ENCODE data around the gene LASP1. TPM values are rescaled to one million over a fixed set of nuclear protein-coding genes. Genes with fewer than 3 reads are reported as not detected.

LASP1 gene
- polyA plus RNA-seq, 1 of the 3 experiments (the other 2 are of a cell fraction), result 102 TPM

DNA sequence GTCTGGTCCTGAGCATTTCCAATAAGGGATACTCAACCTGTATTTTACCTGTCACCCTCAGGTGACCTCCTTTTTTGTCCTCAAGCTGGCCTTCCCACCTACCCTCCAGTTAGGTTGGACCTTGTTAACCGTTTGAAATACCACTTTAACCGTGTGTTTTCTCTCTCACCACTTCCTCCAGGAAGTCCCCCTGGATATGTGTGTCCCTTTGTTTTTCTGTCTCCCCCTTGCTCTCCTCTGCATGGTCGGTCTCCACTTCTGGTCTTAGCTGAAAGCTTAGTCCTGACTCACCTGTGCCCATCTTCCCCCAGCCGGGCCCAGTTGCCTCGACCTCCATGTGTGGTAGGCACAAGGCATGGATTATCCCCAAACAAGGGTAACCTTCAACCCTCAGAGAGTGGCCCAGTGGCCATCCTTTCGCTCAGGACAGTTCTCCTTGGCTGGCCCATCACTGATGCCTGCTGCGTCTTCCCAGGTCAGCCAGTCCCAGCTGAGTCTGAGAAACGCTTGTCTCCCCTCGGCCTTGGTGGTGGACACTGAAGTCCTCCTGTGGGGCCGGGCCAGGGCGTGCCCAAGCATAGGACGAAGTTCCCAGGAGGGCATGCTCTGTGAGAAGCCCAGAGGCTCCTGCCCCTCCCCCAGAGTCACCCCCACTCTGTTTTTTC is 20.0 kb downstream of the LASP1 start:
- Histone ChIP-seq H3K9me3 (no peaks in the 10 kb centered on the region), H3K4me2 (no peak overlapping the region), H3K27ac (ENCODE audit: low read depth in 2 of 2, low read length in 1 of 2) (no peak overlapping the region), H3F3A (replicated peaks; ENCODE audit: insufficient read depth) (peaks cover 7% of the 10 kb centered on the region), H3K4me1 (ENCODE audit: control insufficient read depth in 1 of 2, insufficient read depth in 2 of 2, low read depth in 1 of 2, low read length in 1 of 2) (peaks cover 5 to 21% of the 10 kb centered on the region in 2 experiments; a peak in 2 of 4 replicates), H3K4me3 (ENCODE audit: low read depth in 2 of 2, low read length in 1 of 2) (no peak overlapping the region), H3K27me3 (ENCODE audit: insufficient read depth) (no peaks in the 10 kb centered on the region), H3K9me2 (no peaks in the 10 kb centered on the region), H3K36me3 (replicated peaks in 1 of 2; ENCODE audit: control insufficient read depth in 1 of 2, insufficient read depth in 2 of 2, low read length in 1 of 2) (peaks cover 41 to 60% of the 10 kb centered on the region in 2 experiments), H2AFZ (ENCODE audit: low read depth) (no peak overlapping the region), H4K20me1 (ENCODE audit: insufficient read depth) (peaks cover 87% of the 10 kb centered on the region), H3K79me2 (ENCODE audit: insufficient read depth) (peaks cover 89% of the 10 kb centered on the region), H3K9ac (no peak overlapping the region)
- POLR2A ChIA-PET, result no interaction called here
- WGBS (ENCODE audit: low lambda C conversion rate), result 96% methylated on average over 10 of the region's 12 CpGs
- TF ChIP-seq RXRA (IDR thresholded peaks at IDR 0.05; ENCODE audit: borderline replicate concordance, low read depth) (no peak), JUND (IDR thresholded peaks at IDR 0.05) (no peak), FOXM1 (IDR thresholded peaks at IDR 0.05; ENCODE audit: low read depth) (no peak), NFIC (IDR thresholded peaks at IDR 0.05; ENCODE audit: borderline replicate concordance) (no peak)
- no peak for DNase-seq
- CTCF ChIA-PET, result no interaction called here

DNA sequence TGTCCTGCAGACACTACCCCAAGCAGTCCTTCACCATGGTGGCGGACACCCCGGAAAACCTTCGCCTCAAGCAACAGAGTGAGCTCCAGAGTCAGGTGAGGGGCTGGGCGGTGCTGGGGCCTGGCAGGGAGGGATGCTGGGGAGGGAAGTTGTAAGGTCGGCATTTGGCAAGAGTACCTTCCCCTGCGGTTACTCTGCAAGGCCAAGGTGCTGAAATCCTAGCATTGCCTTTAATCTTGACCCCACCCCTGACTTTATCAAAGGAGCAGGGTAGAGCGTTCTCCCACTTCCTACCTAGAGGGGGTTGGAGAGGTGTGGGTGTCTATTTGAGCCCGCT is 20.5 kb downstream of the LASP1 start:
- Histone ChIP-seq H3K9me2 (no peaks in the 10 kb centered on the region), H3F3A (replicated peaks; ENCODE audit: insufficient read depth) (peaks cover 7% of the 10 kb centered on the region), H3K4me3 (ENCODE audit: low read depth in 2 of 2, low read length in 1 of 2) (no peak overlapping the region), H4K20me1 (ENCODE audit: insufficient read depth) (peaks cover 82% of the 10 kb centered on the region), H3K79me2 (ENCODE audit: insufficient read depth) (peaks cover 87% of the 10 kb centered on the region), H2AFZ (ENCODE audit: low read depth) (no peak overlapping the region), H3K4me2 (no peak overlapping the region), H3K4me1 (ENCODE audit: control insufficient read depth in 1 of 2, insufficient read depth in 2 of 2, low read depth in 1 of 2, low read length in 1 of 2) (peaks cover 3 to 16% of the 10 kb centered on the region in 2 experiments; a peak in 2 of 4 replicates), H3K36me3 (replicated peaks in 1 of 2; ENCODE audit: control insufficient read depth in 1 of 2, insufficient read depth in 2 of 2, low read length in 1 of 2) (peaks cover 38 to 58% of the 10 kb centered on the region in 2 experiments), H3K27me3 (ENCODE audit: insufficient read depth) (no peaks in the 10 kb centered on the region), H3K27ac (ENCODE audit: low read depth in 2 of 2, low read length in 1 of 2) (no peak overlapping the region), H3K9ac (no peak overlapping the region), H3K9me3 (no peaks in the 10 kb centered on the region)
- CTCF ChIA-PET, result no interaction called here
- no peak for DNase-seq
- TF ChIP-seq SMC3 (IDR thresholded peaks at IDR 0.05; ENCODE audit: low read depth, low read length) (no peak), EP300 (IDR thresholded peaks at IDR 0.05; ENCODE audit: borderline replicate concordance in 1 of 2, low read depth in 1 of 2, low read length in 1 of 2) (no peak), TCF12 (IDR thresholded peaks at IDR 0.05) (no peak), TAF1 (IDR thresholded peaks at IDR 0.05; ENCODE audit: borderline replicate concordance, low read depth, low read length) (no peak), FOXJ3 (CRISPR knock-in tag; IDR thresholded peaks at IDR 0.05) (no peak), GABPA (IDR thresholded peaks at IDR 0.05; ENCODE audit: low read depth) (no peak), ELF1 (IDR thresholded peaks at IDR 0.05) (no peak), NRF1 (IDR thresholded peaks at IDR 0.05; ENCODE audit: low read depth, low read length) (no peak), MXI1 (IDR thresholded peaks at IDR 0.05; ENCODE audit: low read depth, low read length) (no peak), YY1 (IDR thresholded peaks at IDR 0.05; ENCODE audit: low read depth) (no peak), FOXM1 (IDR thresholded peaks at IDR 0.05; ENCODE audit: low read depth) (no peak), POLR2AphosphoS5 (IDR thresholded peaks at IDR 0.05; ENCODE audit: low read depth, low read length) (no peak)
- TF ChIP-seq, protein P1, sequence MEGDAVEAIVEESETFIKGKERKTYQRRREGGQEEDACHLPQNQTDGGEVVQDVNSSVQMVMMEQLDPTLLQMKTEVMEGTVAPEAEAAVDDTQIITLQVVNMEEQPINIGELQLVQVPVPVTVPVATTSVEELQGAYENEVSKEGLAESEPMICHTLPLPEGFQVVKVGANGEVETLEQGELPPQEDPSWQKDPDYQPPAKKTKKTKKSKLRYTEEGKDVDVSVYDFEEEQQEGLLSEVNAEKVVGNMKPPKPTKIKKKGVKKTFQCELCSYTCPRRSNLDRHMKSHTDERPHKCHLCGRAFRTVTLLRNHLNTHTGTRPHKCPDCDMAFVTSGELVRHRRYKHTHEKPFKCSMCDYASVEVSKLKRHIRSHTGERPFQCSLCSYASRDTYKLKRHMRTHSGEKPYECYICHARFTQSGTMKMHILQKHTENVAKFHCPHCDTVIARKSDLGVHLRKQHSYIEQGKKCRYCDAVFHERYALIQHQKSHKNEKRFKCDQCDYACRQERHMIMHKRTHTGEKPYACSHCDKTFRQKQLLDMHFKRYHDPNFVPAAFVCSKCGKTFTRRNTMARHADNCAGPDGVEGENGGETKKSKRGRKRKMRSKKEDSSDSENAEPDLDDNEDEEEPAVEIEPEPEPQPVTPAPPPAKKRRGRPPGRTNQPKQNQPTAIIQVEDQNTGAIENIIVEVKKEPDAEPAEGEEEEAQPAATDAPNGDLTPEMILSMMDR (IDR thresholded peaks at IDR 0.05), result no peak
- TF ChIP-seq, protein P2, sequence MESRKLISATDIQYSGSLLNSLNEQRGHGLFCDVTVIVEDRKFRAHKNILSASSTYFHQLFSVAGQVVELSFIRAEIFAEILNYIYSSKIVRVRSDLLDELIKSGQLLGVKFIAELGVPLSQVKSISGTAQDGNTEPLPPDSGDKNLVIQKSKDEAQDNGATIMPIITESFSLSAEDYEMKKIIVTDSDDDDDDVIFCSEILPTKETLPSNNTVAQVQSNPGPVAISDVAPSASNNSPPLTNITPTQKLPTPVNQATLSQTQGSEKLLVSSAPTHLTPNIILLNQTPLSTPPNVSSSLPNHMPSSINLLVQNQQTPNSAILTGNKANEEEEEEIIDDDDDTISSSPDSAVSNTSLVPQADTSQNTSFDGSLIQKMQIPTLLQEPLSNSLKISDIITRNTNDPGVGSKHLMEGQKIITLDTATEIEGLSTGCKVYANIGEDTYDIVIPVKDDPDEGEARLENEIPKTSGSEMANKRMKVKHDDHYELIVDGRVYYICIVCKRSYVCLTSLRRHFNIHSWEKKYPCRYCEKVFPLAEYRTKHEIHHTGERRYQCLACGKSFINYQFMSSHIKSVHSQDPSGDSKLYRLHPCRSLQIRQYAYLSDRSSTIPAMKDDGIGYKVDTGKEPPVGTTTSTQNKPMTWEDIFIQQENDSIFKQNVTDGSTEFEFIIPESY (IDR thresholded peaks at IDR 0.05; ENCODE audit: borderline replicate concordance, low read depth), result no peak
- TF ChIP-seq, protein P3, sequence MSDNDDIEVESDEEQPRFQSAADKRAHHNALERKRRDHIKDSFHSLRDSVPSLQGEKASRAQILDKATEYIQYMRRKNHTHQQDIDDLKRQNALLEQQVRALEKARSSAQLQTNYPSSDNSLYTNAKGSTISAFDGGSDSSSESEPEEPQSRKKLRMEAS (IDR thresholded peaks at IDR 0.05; ENCODE audit: low read depth), result no peak
- 97% methylated on average over 7 of the region's 8 CpGs for WGBS (ENCODE audit: low lambda C conversion rate)
- POLR2A ChIA-PET, result no interaction called here

Measured in SK-N-SH (cell line).